Stimulated activated CD4-positive, alpha-beta T cell treated with anti-CD3 and anti-CD28 coated beads, Interleukin-2, amount 100 ng/mL, for 4 hours (primary cell): ENCODE data around the gene C2CD2L.
"Not testable (repeated sequence)": the region's sequence is repeated elsewhere in the genome, so short reads cannot be mapped to it uniquely, and the experiment has no call there.

ENCODE experiments used
- DNase-seq: peaks from one replicate; pipeline ENCODE4 v3.0.0-alpha.2; 2020; ENCODE audit warnings: low read depth

C2CD2L gene

DNA sequence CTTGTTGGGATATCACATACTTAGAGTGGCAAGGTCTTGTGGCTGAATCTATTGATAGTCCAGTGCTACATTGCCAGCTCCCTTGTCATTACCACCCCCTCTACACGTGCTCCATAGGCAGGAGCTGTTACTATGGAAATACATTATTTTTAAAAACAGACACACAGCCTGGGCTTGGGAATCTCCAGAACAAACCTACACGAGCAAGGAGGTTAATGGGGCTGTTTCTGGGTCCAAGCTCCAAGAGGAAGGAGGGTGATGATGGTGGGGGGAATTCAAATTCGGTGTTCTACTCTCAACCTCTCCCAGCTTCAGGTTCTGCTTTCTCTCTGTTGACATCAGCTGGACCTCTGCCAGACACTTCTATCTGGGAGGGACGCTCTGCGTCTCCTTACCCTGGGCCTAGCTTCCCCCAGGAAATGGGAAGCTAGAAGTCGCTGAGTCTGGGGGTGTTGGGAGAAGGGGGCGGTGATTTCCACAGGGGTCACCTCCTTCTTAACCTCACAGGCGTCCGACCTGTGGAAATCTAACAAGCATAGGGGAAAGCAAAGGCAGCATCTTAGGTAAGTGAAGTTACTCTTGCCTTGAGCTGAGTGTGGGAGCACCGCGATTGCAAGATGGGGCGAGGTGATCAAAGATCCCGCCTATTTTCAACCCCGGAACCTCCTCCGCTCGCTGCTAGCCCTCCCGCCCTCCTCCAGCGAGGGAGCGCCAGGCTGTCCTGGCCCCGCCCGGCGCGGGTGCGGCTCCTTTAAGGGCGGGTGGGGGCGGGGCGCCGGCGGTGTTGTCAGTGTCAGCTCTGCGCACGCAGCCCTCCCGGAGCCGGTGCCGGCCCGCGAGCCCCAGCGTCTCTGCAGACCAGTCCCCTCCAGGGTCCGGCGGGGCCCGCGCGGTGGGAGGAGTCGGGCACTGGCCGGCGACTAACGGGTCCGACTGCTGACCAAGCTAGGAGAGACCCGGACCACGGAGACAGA is at the start of gene C2CD2L:
C2CD2L (plus strand) TSS at position 781 of the 974 bp plus-strand sequence. CDS start 398 bp downstream, outside the sequence.
- peak; percentile 88 for DNase-seq

DNA sequence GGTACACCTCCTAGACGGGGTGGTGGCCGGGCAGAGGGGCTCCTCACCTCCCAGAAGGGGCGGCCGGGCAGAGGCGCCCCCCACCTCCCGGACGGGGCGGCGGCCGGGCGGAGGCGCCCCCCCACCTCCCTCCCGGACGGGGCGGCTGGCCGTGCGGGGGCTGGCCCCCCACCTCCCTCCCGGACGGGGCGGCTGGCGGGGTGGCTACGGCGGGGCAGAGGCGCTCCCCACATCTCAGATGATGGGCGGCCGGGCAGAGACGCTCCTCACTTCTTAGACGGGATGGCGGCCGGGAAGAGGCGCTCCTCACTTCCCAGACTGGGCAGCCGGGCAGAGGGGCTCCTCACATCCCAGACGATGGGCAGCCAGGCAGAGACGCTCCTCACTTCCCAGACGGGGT is 48.0 kb upstream of the C2CD2L start:
- not testable (repeated sequence) for DNase-seq

DNA sequence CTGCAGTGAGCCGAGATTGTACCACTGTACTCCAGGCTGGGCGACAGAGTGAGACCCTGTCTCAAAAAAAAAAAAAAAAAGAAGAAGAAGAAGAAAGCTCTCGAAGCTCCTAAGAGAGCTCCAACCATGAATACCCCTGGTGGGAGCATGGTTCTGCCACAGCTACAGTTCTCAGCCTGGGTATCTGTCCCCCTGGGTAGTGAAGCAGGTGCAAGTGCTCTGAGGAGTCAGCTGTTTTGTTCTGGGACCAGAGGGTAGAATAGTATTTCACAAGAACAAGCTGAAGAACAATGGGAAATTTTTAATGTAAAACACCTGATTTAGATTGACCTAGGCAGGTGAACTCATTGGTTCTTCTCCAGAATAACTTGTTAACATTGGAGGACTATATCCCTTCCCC is 45.9 kb upstream of the C2CD2L start:
- DNase-seq: no peak

DNA sequence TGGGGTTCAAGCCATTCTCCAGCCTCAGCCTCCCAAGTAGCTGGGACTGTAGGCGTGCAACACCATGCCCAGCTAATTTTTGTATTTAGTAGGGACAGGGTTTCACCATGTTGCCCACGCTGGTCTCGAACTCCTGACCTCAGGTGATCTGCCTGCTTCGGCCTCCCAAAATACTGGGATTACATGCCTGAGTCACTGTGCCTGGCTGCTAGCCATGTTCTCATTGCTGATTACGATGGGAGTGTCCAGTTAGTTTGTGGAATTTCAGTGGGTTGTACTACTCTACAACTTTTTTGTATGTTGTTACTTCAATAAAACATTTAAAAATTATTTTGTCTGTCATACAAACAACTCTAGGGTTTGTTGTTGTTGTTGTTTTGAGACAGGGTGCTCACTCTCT is 44.4 kb upstream of the C2CD2L start:
- no peak for DNase-seq

DNA sequence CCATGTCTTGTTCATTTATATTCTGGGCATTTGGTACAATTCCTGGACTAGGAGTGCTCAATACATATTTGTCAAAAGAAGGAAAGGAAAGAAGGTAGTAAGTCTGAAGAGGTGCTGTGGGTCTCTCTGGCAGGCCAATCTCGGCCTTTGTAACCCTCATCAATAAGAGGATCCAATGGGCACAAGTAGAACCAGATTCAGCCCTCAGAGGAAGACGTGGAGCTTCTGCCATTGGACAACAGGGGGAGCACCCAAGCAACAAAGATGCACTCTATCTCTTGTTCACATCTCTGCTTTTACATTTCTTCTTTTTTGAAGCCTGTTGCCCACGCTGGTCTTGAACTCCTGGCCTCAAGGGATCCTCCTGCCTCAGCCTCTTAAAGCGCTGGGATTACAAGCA is 41.8 kb upstream of the C2CD2L start:
- peak; percentile 24 for DNase-seq

DNA sequence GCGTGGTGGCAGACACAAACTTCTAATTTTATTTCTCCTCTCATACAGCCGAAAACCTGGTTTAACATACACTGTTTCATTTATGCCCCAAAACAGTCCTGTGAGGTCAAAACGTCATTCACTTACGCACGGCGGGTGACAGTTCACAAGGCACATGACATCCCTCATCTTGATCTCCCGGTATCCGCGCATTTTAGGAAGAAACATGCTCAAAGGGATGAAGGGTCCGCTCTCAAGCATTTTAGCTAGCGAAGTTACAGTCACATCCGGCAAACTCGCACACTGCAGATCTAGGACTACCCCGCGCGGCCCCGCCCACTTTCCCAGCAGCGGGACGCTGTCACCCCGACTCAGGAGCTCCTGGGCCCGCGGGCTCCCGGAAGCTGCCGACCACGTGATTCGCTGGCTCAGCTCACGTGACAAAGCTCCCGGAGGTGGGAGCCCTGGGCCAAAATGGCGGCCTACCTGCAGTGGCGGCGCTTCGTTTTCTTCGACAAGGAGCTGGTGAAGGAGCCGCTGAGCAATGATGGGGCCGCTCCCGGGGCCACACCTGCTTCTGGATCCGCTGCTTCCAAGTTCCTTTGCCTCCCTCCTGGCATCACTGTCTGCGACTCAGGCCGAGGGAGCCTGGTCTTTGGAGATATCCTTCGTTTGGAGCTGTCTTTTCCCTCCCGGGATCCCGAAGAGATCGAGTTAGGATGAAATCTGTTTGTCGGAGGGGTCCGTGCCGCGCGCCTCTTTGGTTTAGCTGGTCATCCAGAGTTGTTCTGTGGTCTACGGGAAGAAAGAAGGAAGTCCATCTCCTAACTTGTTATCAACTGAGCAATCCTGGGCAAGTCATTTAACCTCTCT is 39.5 kb upstream of the C2CD2L start, which contains the start of gene VPS11:
VPS11 (plus strand) TSS at position 448 of the 852 bp plus-strand sequence; CDS start at position 454, 6 bp downstream.
- peak; percentile 98 for DNase-seq

DNA sequence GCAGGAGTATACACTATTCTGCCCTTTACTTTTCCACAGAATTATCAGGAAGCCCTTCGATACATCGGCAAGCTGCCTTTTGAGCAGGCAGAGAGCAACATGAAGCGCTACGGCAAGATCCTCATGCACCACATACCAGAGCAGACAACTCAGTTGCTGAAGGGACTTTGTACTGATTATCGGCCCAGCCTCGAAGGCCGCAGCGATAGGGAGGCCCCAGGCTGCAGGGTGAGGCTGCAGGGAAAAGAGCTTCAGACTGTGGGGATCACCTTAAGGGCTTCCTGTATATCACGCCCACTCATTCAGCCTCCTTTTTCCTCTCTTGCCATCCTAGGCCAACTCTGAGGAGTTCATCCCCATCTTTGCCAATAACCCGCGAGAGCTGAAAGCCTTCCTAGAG is 29.3 kb upstream of the C2CD2L start:
- no peak for DNase-seq

DNA sequence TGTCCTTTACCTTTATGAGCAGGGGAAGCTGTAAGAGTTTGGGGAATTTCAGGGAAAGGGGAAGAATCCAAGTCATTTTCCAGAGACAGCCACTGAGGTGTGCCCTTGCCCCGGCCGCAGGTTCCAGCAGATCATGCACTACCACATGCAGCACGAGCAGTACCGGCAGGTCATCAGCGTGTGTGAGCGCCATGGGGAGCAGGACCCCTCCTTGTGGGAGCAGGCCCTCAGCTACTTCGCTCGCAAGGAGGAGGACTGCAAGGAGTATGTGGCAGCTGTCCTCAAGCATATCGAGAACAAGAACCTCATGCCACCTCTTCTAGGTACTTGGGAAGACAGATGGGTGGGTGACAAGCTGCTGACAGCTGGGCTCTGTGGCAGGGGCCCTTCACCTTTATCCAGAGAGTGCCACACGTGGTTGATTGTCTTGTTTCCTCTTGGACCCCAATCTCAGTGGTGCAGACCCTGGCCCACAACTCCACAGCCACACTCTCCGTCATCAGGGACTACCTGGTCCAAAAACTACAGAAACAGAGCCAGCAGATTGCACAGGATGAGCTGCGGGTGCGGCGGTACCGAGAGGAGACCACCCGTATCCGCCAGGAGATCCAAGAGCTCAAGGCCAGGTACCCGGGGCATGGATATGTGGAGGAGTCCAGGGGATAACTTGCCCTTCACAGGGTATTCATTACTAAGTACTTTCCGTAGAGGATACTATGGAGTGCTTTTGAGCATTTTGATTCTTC is 28.3 kb upstream of the C2CD2L start:
- no peak for DNase-seq

DNA sequence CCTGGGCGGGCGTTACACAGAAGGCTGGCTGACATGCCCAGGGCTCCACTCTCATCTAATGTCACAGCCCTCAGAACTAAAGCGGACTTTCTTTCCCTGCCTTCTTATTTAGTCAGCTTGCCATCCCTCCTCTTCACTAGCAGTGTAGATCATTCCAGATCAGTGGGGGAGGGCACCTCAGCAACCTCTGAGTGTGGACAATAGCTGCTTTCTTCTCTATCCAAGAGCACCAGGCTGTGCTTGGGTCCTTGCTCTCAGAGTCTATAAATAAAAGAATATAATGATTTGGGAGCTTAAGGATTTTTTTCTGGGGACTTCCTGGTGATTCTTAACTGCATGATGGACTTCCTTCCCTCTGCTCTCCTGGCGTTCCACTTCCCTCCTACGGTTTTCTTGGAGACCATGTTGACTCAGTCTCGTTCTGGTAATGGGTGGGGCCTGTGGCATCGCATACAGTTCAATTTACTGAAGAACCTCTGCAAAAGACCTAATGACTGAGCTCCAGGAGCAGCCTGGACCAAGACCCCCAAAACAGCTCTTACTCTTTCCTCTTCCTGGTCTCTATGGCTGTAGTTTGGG is 25.4 kb upstream of the C2CD2L start:
- no peak for DNase-seq

DNA sequence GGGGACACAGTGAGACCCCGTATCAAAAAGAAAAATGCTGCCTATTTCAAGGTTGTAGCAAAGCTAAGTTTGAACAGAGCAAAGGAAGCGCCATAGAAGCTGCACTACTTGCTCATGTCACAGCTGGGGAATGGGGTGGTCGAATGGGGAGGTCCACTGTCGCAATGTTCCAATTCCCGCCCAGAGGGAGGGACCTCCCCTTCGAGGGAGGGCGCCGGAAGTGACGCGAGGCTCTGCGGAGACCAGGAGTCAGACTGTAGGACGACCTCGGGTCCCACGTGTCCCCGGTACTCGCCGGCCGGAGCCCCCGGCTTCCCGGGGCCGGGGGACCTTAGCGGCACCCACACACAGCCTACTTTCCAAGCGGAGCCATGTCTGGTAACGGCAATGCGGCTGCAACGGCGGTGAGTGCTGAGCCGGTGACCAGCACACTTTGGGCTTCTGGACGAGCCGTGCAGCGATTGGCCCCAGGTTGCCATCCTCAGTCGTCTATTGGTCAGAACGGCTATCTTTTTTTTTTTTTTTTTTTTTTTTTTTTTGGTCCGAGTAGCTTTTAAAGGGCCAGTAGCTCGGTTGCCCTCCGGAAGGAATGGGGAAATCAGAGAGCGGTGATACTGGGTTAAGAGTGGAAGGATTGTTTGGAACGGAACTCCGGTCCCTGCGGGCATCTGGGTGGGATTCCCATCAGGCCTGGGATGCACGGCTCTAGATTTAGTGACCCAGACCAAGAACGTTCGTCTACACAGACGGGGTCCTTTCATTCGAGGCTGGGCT is 22.3 kb upstream of the C2CD2L start, which contains the start of gene HMBS:
HMBS (plus strand) TSS at position 219 of the 774 bp plus-strand sequence; CDS start at position 372, 153 bp downstream.
- peak; percentile 89 for DNase-seq

DNA sequence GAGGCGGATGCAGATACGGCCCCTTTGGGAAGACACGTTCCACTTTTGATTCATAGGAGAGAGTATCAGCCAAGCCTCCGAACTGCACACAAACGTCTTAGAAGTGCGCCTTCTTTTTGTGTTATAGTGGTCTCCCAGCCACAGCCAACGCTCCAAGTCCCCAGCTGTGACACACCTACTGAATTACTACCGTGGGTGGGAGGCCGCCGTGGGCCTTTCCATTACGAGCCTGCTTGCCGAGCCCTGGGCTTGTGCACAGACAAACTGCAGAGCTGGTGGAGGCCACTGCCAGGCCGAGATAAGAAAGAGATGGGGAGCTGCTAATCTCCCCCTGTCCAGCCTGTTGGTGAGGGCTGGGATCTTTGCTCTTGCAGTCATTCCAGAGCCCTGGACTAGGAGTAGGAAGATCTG is 21.7 kb upstream of the C2CD2L start:
- peak; percentile 49 for DNase-seq

DNA sequence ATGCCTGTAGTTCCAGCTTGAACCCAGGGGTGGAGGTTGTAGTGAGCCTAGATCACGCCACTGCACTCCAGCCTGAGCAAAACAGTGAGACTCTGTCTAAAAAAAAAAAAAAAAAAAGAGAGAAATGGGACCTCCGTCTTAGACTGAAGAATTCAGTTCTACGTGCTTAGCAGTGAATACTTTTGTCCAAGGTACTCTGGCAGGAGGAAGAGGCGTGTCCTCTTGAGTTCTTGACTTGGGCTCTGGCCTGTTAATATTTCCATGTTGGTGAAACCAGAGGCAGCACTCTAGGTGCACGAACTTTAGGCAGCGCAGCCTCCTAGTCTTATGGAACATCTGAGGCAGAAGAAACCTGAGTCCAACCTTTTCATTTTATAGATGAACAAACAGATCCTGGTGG is 20.0 kb upstream of the C2CD2L start:
- DNase-seq: no peak

DNA sequence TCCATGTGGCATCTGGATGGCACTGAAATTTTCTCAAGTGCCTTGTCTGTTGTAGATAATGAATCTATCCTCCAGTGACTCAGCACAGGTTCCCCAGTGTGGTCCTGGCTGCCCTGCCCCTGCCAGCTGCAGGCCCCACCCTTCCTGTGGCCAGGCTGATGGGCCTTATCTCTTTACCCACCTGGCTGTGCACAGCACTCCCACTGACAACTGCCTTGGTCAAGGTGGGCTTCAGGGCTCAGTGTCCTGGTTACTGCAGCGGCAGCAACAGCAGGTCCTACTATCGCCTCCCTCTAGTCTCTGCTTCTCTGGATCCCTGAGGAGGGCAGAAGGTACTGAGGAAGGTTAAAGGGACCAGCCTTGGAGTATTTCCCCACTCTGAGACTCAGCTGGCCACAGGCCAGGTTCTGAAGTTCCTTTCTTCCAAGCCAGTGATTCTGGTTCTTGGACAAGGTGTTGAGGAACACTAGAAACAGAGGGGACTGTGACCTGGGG is 19.4 kb upstream of the C2CD2L start:
- no peak for DNase-seq

DNA sequence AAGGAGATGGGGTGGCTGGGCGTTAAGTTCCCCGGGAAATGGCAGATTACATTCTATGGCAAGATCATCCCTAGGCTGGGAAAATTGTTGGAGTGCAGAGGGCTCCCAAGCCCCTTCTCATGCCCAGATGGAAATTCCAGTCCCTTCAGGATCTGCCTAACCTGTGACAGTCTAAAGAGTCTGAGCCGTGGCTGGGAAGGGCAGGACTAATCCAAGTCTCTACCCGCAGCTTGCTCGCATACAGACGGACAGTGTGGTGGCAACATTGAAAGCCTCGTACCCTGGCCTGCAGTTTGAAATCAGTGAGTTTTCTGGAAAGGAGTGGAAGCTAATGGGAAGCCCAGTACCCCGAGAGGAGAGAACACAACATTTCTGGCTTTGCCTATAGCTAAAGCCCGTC is 18.7 kb upstream of the C2CD2L start:
- no peak for DNase-seq

DNA sequence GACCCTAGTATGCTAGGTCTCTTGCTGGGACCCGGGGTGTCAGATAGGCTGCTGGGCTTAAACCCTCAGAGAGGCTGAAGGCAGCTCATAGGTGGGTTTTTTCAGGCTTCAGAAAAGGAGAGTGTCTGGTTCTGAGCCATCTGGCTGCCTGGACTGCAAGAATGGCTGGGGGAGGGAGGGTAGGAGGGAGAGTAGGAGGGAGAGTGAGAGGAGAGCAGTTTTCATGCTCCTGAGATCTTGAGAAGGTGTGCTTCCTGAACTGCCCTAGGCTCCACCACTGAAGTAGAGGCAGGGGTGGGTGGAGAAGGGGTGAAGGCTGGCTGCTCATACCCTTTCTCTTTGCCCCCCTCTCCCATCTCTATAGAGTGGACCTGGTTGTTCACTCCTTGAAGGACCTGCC is 17.8 kb upstream of the C2CD2L start:
- no peak for DNase-seq

DNA sequence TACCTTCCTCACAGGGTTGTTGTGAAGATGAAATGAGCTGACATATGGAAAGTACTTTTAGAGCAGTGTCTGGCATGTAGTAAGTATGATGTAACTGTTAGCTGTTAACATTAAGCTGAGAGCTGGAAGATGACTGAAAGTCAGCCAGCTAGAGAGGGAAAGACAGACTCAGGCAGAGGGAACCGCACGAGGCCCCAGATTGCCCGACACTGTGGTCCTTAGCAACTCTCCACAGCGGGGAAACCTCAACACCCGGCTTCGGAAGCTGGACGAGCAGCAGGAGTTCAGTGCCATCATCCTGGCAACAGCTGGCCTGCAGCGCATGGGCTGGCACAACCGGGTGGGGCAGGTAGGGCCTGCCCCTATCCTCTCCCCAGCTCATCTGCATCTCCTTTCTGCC is 16.0 kb upstream of the C2CD2L start:
- no peak for DNase-seq

DNA sequence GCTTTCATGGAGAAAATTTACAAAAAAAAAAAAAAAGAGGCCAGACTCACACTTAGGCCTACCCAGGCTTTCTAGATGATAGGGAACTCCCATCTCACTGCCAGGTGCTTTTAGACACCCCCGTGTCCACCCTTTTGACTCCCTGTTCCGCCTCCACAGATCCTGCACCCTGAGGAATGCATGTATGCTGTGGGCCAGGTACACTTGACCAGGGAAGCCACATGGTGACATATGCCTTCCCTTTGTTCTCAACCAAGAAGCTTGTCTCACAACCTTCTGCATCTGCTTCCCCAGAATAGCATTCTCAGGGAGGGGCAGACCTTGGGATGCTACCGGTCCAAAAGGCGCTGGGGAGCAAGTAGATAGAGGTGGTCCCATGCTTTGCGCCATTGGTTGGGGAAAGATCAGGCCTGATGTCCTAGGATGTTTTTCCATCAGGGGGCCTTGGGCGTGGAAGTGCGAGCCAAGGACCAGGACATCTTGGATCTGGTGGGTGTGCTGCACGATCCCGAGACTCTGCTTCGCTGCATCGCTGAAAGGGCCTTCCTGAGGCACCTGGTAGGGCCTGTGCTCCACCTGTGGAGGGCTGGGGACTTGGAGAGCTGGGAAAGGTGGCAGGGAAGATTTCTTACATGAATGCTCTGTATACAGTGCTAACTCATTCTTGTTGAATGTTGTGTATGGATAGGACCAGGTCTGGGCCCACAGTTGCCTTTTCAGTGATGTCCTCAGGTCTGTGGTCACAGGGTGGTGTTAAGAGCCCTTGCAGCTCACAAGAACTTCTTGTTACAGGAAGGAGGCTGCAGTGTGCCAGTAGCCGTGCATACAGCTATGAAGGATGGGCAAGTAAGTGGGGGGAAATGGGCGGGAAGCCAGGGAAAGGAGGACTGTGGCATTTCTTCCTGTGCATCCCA is 14.9 kb upstream of the C2CD2L start:
- no peak for DNase-seq

DNA sequence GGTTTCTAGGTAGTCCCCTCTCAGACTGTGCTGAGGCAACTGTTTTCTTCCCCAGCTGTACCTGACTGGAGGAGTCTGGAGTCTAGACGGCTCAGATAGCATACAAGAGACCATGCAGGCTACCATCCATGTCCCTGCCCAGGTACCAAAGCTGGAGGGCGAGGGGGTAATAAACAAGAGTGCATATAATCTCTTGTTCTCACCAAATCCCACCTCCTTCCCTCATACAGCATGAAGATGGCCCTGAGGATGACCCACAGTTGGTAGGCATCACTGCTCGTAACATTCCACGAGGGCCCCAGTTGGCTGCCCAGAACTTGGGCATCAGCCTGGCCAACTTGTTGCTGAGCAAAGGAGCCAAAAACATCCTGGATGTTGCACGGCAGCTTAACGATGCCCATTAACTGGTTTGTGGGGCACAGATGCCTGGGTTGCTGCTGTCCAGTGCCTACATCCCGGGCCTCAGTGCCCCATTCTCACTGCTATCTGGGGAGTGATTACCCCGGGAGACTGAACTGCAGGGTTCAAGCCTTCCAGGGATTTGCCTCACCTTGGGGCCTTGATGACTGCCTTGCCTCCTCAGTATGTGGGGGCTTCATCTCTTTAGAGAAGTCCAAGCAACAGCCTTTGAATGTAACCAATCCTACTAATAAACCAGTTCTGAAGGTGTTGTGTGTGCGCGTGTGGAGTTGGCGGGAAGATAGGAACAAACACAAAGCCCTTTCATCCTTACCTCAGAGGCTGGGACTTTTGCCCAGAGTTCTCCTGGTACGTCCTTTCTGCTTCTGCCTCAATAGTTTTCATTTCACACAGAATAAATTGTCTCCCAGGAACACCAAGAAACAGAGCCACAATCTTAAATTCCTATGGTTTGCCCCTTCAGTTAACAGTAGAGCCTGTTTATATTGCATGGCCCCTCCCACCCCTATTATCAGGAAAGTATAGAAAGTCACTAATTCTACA is 14.0 kb upstream of the C2CD2L start:
- no peak for DNase-seq
